ENCODE measurements around the gene SENP1. TPM values are rescaled to one million over a fixed set of nuclear protein-coding genes. Genes with fewer than 3 reads are reported as not detected.

Gene SENP1
- total and polyA plus RNA-seq, 2 of the 4 experiments (the other 2 are of a cell fraction) = 7.2 to 25.3 TPM

DNA sequence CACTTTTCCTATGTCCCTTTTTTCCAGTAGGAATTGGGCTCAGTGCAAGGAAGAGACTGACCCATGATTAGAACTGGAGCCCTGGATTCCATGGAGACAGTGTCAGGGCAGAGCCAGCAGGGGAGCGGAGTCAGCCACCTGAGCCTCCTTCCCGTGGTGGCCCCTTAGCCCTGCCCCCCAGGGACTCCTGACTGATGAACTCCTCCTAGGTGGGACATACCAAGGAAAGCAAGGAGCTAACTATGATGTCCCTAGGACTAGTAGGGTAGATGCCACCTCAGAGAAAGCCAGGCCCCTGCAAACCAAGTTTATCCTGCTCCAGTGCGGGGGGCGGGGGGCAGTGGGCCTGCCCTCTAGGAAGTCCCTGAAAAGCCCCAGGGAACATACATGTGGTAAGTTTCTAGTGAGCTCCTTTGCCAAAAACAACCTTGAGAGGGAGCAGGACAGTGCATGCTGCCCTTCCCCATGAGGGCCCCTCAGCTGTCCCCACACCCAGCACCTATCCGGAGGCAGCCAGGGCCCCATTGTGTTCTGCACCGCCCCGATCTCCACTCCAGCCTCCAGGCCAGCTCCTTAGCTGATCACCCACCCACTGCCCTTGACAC is 95.4 kb downstream of the SENP1 start:
- Histone ChIP-seq H3K4me1 (ENCODE audit: control insufficient read depth, insufficient read depth, low read length) (no peaks in the 10 kb centered on the region), H4K91ac (ENCODE audit: insufficient read depth, low read depth, low read length) (no peak overlapping the region), H2AK5ac (ENCODE audit: low read depth, low read length) (no peak overlapping the region), H3K4ac (ENCODE audit: low read depth, low read length) (no peak overlapping the region), H3K4me3 (ENCODE audit: insufficient read depth, low read depth, low read length) (no peak overlapping the region), H2BK5ac (ENCODE audit: low read depth, low read length, poor library complexity, severe bottlenecking) (no peak overlapping the region), H3K23ac (ENCODE audit: low read depth, low read length) (no peak overlapping the region), H4K5ac (ENCODE audit: low read depth, low read length) (no peak overlapping the region), H3K79me1 (ENCODE audit: low read depth in 1 of 2, low read length in 2 of 2) (no peaks in the 10 kb centered on the region), H3K9me1 (ENCODE audit: insufficient read depth, low read length) (no peaks in the 10 kb centered on the region), H2BK120ac (ENCODE audit: low read depth, low read length) (no peak overlapping the region), H2AK9ac (replicated peaks; ENCODE audit: low read depth, low read length, poor library complexity) (no peak overlapping the region), H3K4me2 (ENCODE audit: low read depth, low read length) (no peak overlapping the region), H2BK15ac (ENCODE audit: low read depth, low read length) (no peak overlapping the region), H3K9ac (ENCODE audit: low read depth, low read length) (no peak overlapping the region), H3K56ac (ENCODE audit: extremely low read depth, insufficient read depth, low read length) (no peak overlapping the region), H3K27me3 (ENCODE audit: control insufficient read depth, insufficient read depth, low read length) (peaks cover 71% of the 10 kb centered on the region), H3K36me3 (ENCODE audit: control insufficient read depth, insufficient read depth, low read length) (no peaks in the 10 kb centered on the region), H3K9me3 (ENCODE audit: control insufficient read depth, insufficient read depth, low read length) (peaks cover 2% of the 10 kb centered on the region; the same call in 1 of the 2 replicates), H2AFZ (replicated peaks; ENCODE audit: low read length, poor library complexity) (no peak overlapping the region), H4K8ac (ENCODE audit: low read depth in 2 of 2, low read length in 2 of 2) (no peak overlapping the region), H3K18ac (ENCODE audit: low read depth, low read length) (no peak overlapping the region), H3K27ac (ENCODE audit: insufficient read depth, low read length) (no peak overlapping the region), H2BK20ac (ENCODE audit: low read depth, low read length) (no peak overlapping the region), H4K20me1 (ENCODE audit: insufficient read depth, low read length) (no peaks in the 10 kb centered on the region), H3K14ac (replicated peaks; ENCODE audit: low read depth, low read length) (no peak overlapping the region)
- no TSS peak for BruUV-seq (replicated peaks)
- no peak for DNase-seq
- POLR2A ChIA-PET (ENCODE audit: unreplicated experiment) = no interaction called here
- TF ChIP-seq BHLHE40 (IDR thresholded peaks at IDR 0.05; ENCODE audit: low read depth, low read length) (no peak), MAFK (IDR thresholded peaks at IDR 0.05; ENCODE audit: low read depth, low read length) (no peak), SMC3 (IDR thresholded peaks at IDR 0.05; ENCODE audit: low read depth, low read length) (no peak), RFX5 (IDR thresholded peaks at IDR 0.05; ENCODE audit: low read depth, low read length) (no peak), POLR2A (IDR thresholded peaks at IDR 0.05; ENCODE audit: low read depth, low read length) (no peak), MAZ (IDR thresholded peaks at IDR 0.05; ENCODE audit: borderline replicate concordance, low read depth, low read length) (no peak), MXI1 (IDR thresholded peaks at IDR 0.05; ENCODE audit: borderline replicate concordance, low read depth, low read length) (no peak), RAD21 (IDR thresholded peaks at IDR 0.05; ENCODE audit: low read length) (no peak), CEBPB (IDR thresholded peaks at IDR 0.05; ENCODE audit: low read depth, low read length) (no peak), NFE2L2 (IDR thresholded peaks at IDR 0.05; ENCODE audit: low read depth, low read length) (no peak)
- TF ChIP-seq, protein P1, sequence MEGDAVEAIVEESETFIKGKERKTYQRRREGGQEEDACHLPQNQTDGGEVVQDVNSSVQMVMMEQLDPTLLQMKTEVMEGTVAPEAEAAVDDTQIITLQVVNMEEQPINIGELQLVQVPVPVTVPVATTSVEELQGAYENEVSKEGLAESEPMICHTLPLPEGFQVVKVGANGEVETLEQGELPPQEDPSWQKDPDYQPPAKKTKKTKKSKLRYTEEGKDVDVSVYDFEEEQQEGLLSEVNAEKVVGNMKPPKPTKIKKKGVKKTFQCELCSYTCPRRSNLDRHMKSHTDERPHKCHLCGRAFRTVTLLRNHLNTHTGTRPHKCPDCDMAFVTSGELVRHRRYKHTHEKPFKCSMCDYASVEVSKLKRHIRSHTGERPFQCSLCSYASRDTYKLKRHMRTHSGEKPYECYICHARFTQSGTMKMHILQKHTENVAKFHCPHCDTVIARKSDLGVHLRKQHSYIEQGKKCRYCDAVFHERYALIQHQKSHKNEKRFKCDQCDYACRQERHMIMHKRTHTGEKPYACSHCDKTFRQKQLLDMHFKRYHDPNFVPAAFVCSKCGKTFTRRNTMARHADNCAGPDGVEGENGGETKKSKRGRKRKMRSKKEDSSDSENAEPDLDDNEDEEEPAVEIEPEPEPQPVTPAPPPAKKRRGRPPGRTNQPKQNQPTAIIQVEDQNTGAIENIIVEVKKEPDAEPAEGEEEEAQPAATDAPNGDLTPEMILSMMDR (conservative IDR thresholded peaks at IDR 0.05; ENCODE audit: low read depth, low read length) = no peak
- intact Hi-C loops (cut with micrococcal nuclease) (no loop called here), dilution Hi-C loops (cut with HindIII; ENCODE audit: low sequenced_read_pairs, unreplicated experiment) (no loop called here), in situ Hi-C loops (cut with MboI; ENCODE audit: low sequenced_read_pairs) (no loop called here)
- no peak for ATAC-seq (ENCODE audit: low read depth)
- CTCF ChIA-PET = no interaction called here
- WGBS, 2 experiments (ENCODE audit: extremely low coverage in 2 of 2, insufficient read length in 1 of 2) = 63% methylated on average over 4 of the region's 7 CpGs; no CpG with 5 or more reads in 1 of the 2 experiments

Data from IMR-90 (cell line).